ENCODE measurements around the gene UBE2E3. TPM values are rescaled to one million over a fixed set of nuclear protein-coding genes. Genes with fewer than 3 reads are reported as not detected.
"Not testable (repeated sequence)": the region's sequence is repeated elsewhere in the genome, so short reads cannot be mapped to it uniquely, and the experiment has no call there.

The UBE2E3 gene
- total RNA-seq, result 105 TPM
- 100 to 1,000 TPM; 124 to 161 (median 135) TPM for polyA plus RNA-seq (ENCODE audit: insufficient read depth in 1 of 8, insufficient read length in 8 of 8, low replicate concordance in 1 of 8)
- long read RNA-seq, donor 1, transcript UBE2E3-202 (6 exons, 1,570 nt), result major isoform, 11 of 25 reads
- long read RNA-seq, donor 1, partial matches to known transcripts, result 6 of 25 reads
- long read RNA-seq, donor 1, other reads (novel, unspliced or antisense), result 7 of 25 reads
- long read RNA-seq, donor 2, transcript UBE2E3-202 (6 exons, 1,570 nt), result major isoform, 14 of 16 reads
- long read RNA-seq, donor 2, partial matches to known transcripts, result 0 of 16 reads
- long read RNA-seq, donor 2, other reads (novel, unspliced or antisense), result 0 of 16 reads
- long read RNA-seq, donor 3, transcript UBE2E3-209 (6 exons, 1,556 nt), result minor isoform, 5 of 87 reads
- long read RNA-seq, donor 3, transcript UBE2E3-202 (6 exons, 1,570 nt), result major isoform, 49 of 87 reads
- long read RNA-seq, donor 3, partial matches to known transcripts, result 19 of 87 reads
- long read RNA-seq, donor 3, other reads (novel, unspliced or antisense), result 12 of 87 reads
- long read RNA-seq, donor 4, transcript UBE2E3-202 (6 exons, 1,570 nt), result major isoform, 35 of 78 reads
- long read RNA-seq, donor 4, partial matches to known transcripts, result 32 of 78 reads
- long read RNA-seq, donor 4, other reads (novel, unspliced or antisense), result 7 of 78 reads
- long read RNA-seq, donor 5, transcript UBE2E3-212 (4 exons, 499 nt), result minor isoform, 8 of 222 reads
- long read RNA-seq, donor 5, transcript UBE2E3-209 (6 exons, 1,556 nt), result minor isoform, 12 of 222 reads
- long read RNA-seq, donor 5, transcript UBE2E3-202 (6 exons, 1,570 nt), result major isoform, 92 of 222 reads
- long read RNA-seq, donor 5, partial matches to known transcripts, result 73 of 222 reads
- long read RNA-seq, donor 5, other reads (novel, unspliced or antisense), result 35 of 222 reads
- long read RNA-seq, donor 6, transcript UBE2E3-202 (6 exons, 1,570 nt), result major isoform, 70 of 148 reads
- long read RNA-seq, donor 6, transcript UBE2E3-209 (6 exons, 1,556 nt), result minor isoform, 7 of 148 reads
- long read RNA-seq, donor 6, partial matches to known transcripts, result 43 of 148 reads
- long read RNA-seq, donor 6, other reads (novel, unspliced or antisense), result 22 of 148 reads
- long read RNA-seq, donor 7, transcript UBE2E3-202 (6 exons, 1,570 nt), result major isoform, 47 of 159 reads
- long read RNA-seq, donor 7, transcript UBE2E3-212 (4 exons, 499 nt), result minor isoform, 9 of 159 reads
- long read RNA-seq, donor 7, transcript UBE2E3-209 (6 exons, 1,556 nt), result minor isoform, 9 of 159 reads
- long read RNA-seq, donor 7, partial matches to known transcripts, result 78 of 159 reads
- long read RNA-seq, donor 7, other reads (novel, unspliced or antisense), result 16 of 159 reads
- long read RNA-seq, donor 8, transcript UBE2E3-202 (6 exons, 1,570 nt), result major isoform, 31 of 82 reads
- long read RNA-seq, donor 8, partial matches to known transcripts, result 39 of 82 reads
- long read RNA-seq, donor 8, other reads (novel, unspliced or antisense), result 6 of 82 reads
- long read RNA-seq, donor 9, transcript UBE2E3-202 (6 exons, 1,570 nt), result major isoform, 34 of 70 reads
- long read RNA-seq, donor 9, partial matches to known transcripts, result 30 of 70 reads
- long read RNA-seq, donor 9, other reads (novel, unspliced or antisense), result 0 of 70 reads
- long read RNA-seq, donor 10, transcript UBE2E3-202 (6 exons, 1,570 nt), result major isoform, 44 of 100 reads
- long read RNA-seq, donor 10, transcript UBE2E3-209 (6 exons, 1,556 nt), result minor isoform, 7 of 100 reads
- long read RNA-seq, donor 10, partial matches to known transcripts, result 37 of 100 reads
- long read RNA-seq, donor 10, other reads (novel, unspliced or antisense), result 8 of 100 reads
- long read RNA-seq, donor 11, transcript UBE2E3-202 (6 exons, 1,570 nt), result major isoform, 39 of 81 reads
- long read RNA-seq, donor 11, transcript UBE2E3-209 (6 exons, 1,556 nt), result minor isoform, 5 of 81 reads
- long read RNA-seq, donor 11, partial matches to known transcripts, result 22 of 81 reads
- long read RNA-seq, donor 11, other reads (novel, unspliced or antisense), result 12 of 81 reads

- peak; percentile 92 for DNase-seq
- H3K36me3 ChIP-seq (ENCODE audit: control insufficient read depth, insufficient read depth, low read length), result no peaks in the 10 kb centered on the region
- WGBS (ENCODE audit: insufficient coverage), result under 1% methylated on average over 93 of the region's 106 CpGs
- H3K27me3 ChIP-seq (ENCODE audit: control insufficient read depth, insufficient read depth, low read length), result no peaks in the 10 kb centered on the region
- no peaks in the 10 kb centered on the region for H3K9me3 ChIP-seq (replicated peaks; ENCODE audit: control insufficient read depth, low read depth, low read length)
- peak within 1 kb of the TSS; percentile 91 for H3K27ac ChIP-seq (ENCODE audit: low read length)
- peaks cover 7% of the 10 kb centered on the region for H3K4me1 ChIP-seq (ENCODE audit: control insufficient read depth, insufficient read depth, low read length)
- H3K4me3 ChIP-seq (ENCODE audit: low read length), result peak within 1 kb of the TSS; percentile 88
These were observed at the start of gene UBE2E3 for GRCh38 chr2:180980106-180980942. Gene UBE2E3, plus strand, starts transcription at chr2:180980605. Its CDS starts 1,438 bp downstream, at chr2:180982043.

- Histone ChIP-seq H3K36me3 (ENCODE audit: control insufficient read depth, insufficient read depth, low read length) (no peaks in the 10 kb centered on the region), H3K4me1 (ENCODE audit: control insufficient read depth, insufficient read depth, low read length) (no peaks in the 10 kb centered on the region), H3K9me3 (replicated peaks; ENCODE audit: control insufficient read depth, low read depth, low read length) (no peaks in the 10 kb centered on the region), H3K27me3 (ENCODE audit: control insufficient read depth, insufficient read depth, low read length) (no peaks in the 10 kb centered on the region), H3K4me3 (ENCODE audit: low read length) (no peak overlapping the region), H3K27ac (ENCODE audit: low read length) (no peak overlapping the region)
- no peak for DNase-seq
These were observed 48.6 kb upstream of the UBE2E3 start for GRCh38 chr2:180931841-180932240.

GRCh38 chr2:180933332-180933731 is 47.1 kb upstream of the UBE2E3 start:
- no peak for DNase-seq
- H3K4me1 ChIP-seq (ENCODE audit: control insufficient read depth, insufficient read depth, low read length), result no peaks in the 10 kb centered on the region
- no peaks in the 10 kb centered on the region for H3K36me3 ChIP-seq (ENCODE audit: control insufficient read depth, insufficient read depth, low read length)
- H3K4me3 ChIP-seq (ENCODE audit: low read length), result no peak overlapping the region
- H3K9me3 ChIP-seq (replicated peaks; ENCODE audit: control insufficient read depth, low read depth, low read length), result no peaks in the 10 kb centered on the region
- no CpG with 5 or more reads among the region's 1 CpG for WGBS (ENCODE audit: insufficient coverage)
- no peaks in the 10 kb centered on the region for H3K27me3 ChIP-seq (ENCODE audit: control insufficient read depth, insufficient read depth, low read length)
- no peak overlapping the region for H3K27ac ChIP-seq (ENCODE audit: low read length)

GRCh38 chr2:180934911-180935310 is 45.5 kb upstream of the UBE2E3 start:
- H3K27ac ChIP-seq (ENCODE audit: low read length), result no peak overlapping the region
- H3K4me3 ChIP-seq (ENCODE audit: low read length), result no peak overlapping the region
- H3K36me3 ChIP-seq (ENCODE audit: control insufficient read depth, insufficient read depth, low read length), result no peaks in the 10 kb centered on the region
- DNase-seq, result no peak
- no peaks in the 10 kb centered on the region for H3K27me3 ChIP-seq (ENCODE audit: control insufficient read depth, insufficient read depth, low read length)
- no peaks in the 10 kb centered on the region for H3K9me3 ChIP-seq (replicated peaks; ENCODE audit: control insufficient read depth, low read depth, low read length)
- WGBS (ENCODE audit: insufficient coverage), result no CpG with 5 or more reads among the region's 1 CpG
- H3K4me1 ChIP-seq (ENCODE audit: control insufficient read depth, insufficient read depth, low read length), result no peaks in the 10 kb centered on the region

GRCh38 chr2:180937480-180937879 is 42.9 kb upstream of the UBE2E3 start:
- DNase-seq; H3K27ac ChIP-seq (ENCODE audit: low read length); H3K27me3 ChIP-seq (ENCODE audit: control insufficient read depth, insufficient read depth, low read length); H3K9me3 ChIP-seq (replicated peaks; ENCODE audit: control insufficient read depth, low read depth, low read length); H3K4me3 ChIP-seq (ENCODE audit: low read length); H3K4me1 ChIP-seq (ENCODE audit: control insufficient read depth, insufficient read depth, low read length); H3K36me3 ChIP-seq (ENCODE audit: control insufficient read depth, insufficient read depth, low read length): not testable (repeated sequence)
- no CpG with 5 or more reads among the region's 3 CpGs for WGBS (ENCODE audit: insufficient coverage)

GRCh38 chr2:180938451-180938850 is 42.0 kb upstream of the UBE2E3 start:
- H3K27me3 ChIP-seq (ENCODE audit: control insufficient read depth, insufficient read depth, low read length), result no peaks in the 10 kb centered on the region
- no peaks in the 10 kb centered on the region for H3K4me1 ChIP-seq (ENCODE audit: control insufficient read depth, insufficient read depth, low read length)
- H3K27ac ChIP-seq (ENCODE audit: low read length), result no peak overlapping the region
- DNase-seq, result peak; percentile 17
- H3K36me3 ChIP-seq (ENCODE audit: control insufficient read depth, insufficient read depth, low read length), result no peaks in the 10 kb centered on the region
- no peaks in the 10 kb centered on the region for H3K9me3 ChIP-seq (replicated peaks; ENCODE audit: control insufficient read depth, low read depth, low read length)
- no peak overlapping the region for H3K4me3 ChIP-seq (ENCODE audit: low read length)

- Histone ChIP-seq H3K27ac (ENCODE audit: low read length) (no peak overlapping the region), H3K27me3 (ENCODE audit: control insufficient read depth, insufficient read depth, low read length) (no peaks in the 10 kb centered on the region), H3K36me3 (ENCODE audit: control insufficient read depth, insufficient read depth, low read length) (no peaks in the 10 kb centered on the region), H3K4me1 (ENCODE audit: control insufficient read depth, insufficient read depth, low read length) (no peaks in the 10 kb centered on the region), H3K9me3 (replicated peaks; ENCODE audit: control insufficient read depth, low read depth, low read length) (no peaks in the 10 kb centered on the region), H3K4me3 (ENCODE audit: low read length) (no peak overlapping the region)
- no peak for DNase-seq
- no CpG with 5 or more reads among the region's 1 CpG for WGBS (ENCODE audit: insufficient coverage)
These were observed 37.1 kb upstream of the UBE2E3 start for GRCh38 chr2:180943275-180943674.

GRCh38 chr2:180944372-180944771 is 36.0 kb upstream of the UBE2E3 start:
- no peaks in the 10 kb centered on the region for H3K36me3 ChIP-seq (ENCODE audit: control insufficient read depth, insufficient read depth, low read length)
- H3K4me3 ChIP-seq (ENCODE audit: low read length), result no peak overlapping the region
- 80% methylated on average over 2 of the region's 3 CpGs for WGBS (ENCODE audit: insufficient coverage)
- no peak overlapping the region for H3K27ac ChIP-seq (ENCODE audit: low read length)
- no peaks in the 10 kb centered on the region for H3K9me3 ChIP-seq (replicated peaks; ENCODE audit: control insufficient read depth, low read depth, low read length)
- DNase-seq, result no peak
- H3K27me3 ChIP-seq (ENCODE audit: control insufficient read depth, insufficient read depth, low read length), result no peaks in the 10 kb centered on the region
- H3K4me1 ChIP-seq (ENCODE audit: control insufficient read depth, insufficient read depth, low read length), result no peaks in the 10 kb centered on the region
